Cerebellar cortex (tissue), 1 donor: ENCODE measurements around the gene SMIM45.
A peak's percentile ranks its signal among the peaks of the same experiment; 100 is the strongest.
"Not testable (repeated sequence)": the region's sequence is repeated elsewhere in the genome, so short reads cannot be mapped to it uniquely, and the experiment has no call there.

Experiments used
- DNase-seq: peaks from one replicate; pipeline ENCODE4 v3.0.0-alpha.2; 2015; ENCODE audit warnings: low spot score

The SMIM45 gene

GRCh38 chr22:41935015-41935351 is 17.0 kb upstream of the SMIM45 start:
- peak; percentile 96 for DNase-seq

- no peak for DNase-seq
Observed at GRCh38 chr22:41935509-41935908, 16.4 kb upstream of the SMIM45 start.

- DNase-seq: no peak
Observed at GRCh38 chr22:41936894-41937169, 15.1 kb upstream of the SMIM45 start.

GRCh38 chr22:41939981-41940831 is 11.7 kb upstream of the SMIM45 start:
- DNase-seq: peak; percentile 40

- peak; percentile 92 for DNase-seq
Observed at GRCh38 chr22:41940832-41941765, 10.9 kb upstream of the SMIM45 start.

- DNase-seq: no peak
Observed at GRCh38 chr22:41943661-41944209, 8.2 kb upstream of the SMIM45 start.

- peak; percentile 97 for DNase-seq
Observed at GRCh38 chr22:41946629-41947423, 5.1 kb upstream of the SMIM45 start, which contains the start of gene CENPM. Gene CENPM, minus strand, starts transcription at chr22:41947152. Its CDS starts 76 bp downstream, at chr22:41947076.

GRCh38 chr22:41947424-41948080 is 4.4 kb upstream of the SMIM45 start:
- DNase-seq: no peak

- no peak for DNase-seq
Observed at GRCh38 chr22:41948142-41948541, 3.8 kb upstream of the SMIM45 start.

- DNase-seq: not testable (repeated sequence)
Observed at GRCh38 chr22:41948928-41949296, 3.0 kb upstream of the SMIM45 start.

- no peak for DNase-seq
Observed at GRCh38 chr22:41949297-41949965, 2.5 kb upstream of the SMIM45 start.

- no peak for DNase-seq
Observed at GRCh38 chr22:41952713-41953112, 763 bp downstream of the SMIM45 start.

- DNase-seq: no peak
Observed at GRCh38 chr22:41957941-41958556, 6.1 kb downstream of the SMIM45 start.

GRCh38 chr22:41963453-41964111 is 11.6 kb downstream of the SMIM45 start:
- no peak for DNase-seq

GRCh38 chr22:41964112-41964491 is 12.2 kb downstream of the SMIM45 start:
- DNase-seq: no peak

- DNase-seq: no peak
Observed at GRCh38 chr22:41966225-41966606, 14.3 kb downstream of the SMIM45 start.

- peak; percentile 80 for DNase-seq
Observed at GRCh38 chr22:41966607-41967240, 14.8 kb downstream of the SMIM45 start.

- no peak for DNase-seq
Observed at GRCh38 chr22:41968601-41969000, 16.7 kb downstream of the SMIM45 start.

- DNase-seq: no peak
Observed at GRCh38 chr22:41969110-41969646, 17.2 kb downstream of the SMIM45 start, which contains the start of gene SEPTIN3. Gene SEPTIN3, plus strand, starts transcription at chr22:41969443. Its CDS starts 2,050 bp downstream, at chr22:41971493.
